ENCODE measurements around the gene CCDC9B.

DNA sequence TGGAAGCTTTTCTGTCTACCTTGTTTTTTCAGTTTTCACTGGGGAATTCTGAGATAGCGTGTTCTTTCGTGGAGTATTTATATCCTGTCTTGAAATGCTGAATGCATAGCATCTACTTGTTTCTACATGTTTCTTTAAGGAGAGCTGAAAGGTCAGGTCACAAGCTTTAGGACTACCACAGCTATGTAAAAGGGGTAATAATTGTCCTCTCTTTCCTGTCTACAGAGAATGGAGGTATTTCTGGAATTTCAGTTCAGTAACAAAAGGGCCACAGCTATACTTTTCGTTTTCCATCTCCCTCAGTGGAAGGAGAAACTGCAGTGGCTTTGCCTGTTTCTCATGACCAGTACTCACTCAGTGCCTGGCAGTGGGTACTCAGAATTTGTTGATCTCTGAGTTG lies 12.6 kb downstream of the CCDC9B start:
- TF ChIP-seq EZH2 (IDR thresholded peaks at IDR 0.05; ENCODE audit: borderline replicate concordance, low read depth, low read length, severe bottlenecking): no peak
- TF ChIP-seq, protein P1, sequence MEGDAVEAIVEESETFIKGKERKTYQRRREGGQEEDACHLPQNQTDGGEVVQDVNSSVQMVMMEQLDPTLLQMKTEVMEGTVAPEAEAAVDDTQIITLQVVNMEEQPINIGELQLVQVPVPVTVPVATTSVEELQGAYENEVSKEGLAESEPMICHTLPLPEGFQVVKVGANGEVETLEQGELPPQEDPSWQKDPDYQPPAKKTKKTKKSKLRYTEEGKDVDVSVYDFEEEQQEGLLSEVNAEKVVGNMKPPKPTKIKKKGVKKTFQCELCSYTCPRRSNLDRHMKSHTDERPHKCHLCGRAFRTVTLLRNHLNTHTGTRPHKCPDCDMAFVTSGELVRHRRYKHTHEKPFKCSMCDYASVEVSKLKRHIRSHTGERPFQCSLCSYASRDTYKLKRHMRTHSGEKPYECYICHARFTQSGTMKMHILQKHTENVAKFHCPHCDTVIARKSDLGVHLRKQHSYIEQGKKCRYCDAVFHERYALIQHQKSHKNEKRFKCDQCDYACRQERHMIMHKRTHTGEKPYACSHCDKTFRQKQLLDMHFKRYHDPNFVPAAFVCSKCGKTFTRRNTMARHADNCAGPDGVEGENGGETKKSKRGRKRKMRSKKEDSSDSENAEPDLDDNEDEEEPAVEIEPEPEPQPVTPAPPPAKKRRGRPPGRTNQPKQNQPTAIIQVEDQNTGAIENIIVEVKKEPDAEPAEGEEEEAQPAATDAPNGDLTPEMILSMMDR (IDR thresholded peaks at IDR 0.05; ENCODE audit: borderline replicate concordance, extremely low read depth, low read length, poor library complexity, severe bottlenecking): no peak

All from DND-41 (cell line).